ENCODE results near the gene PBX4.

PBX4 gene

GRCh38 chr19:19517235-19517619, 101.3 kb downstream of the PBX4 start (continued):
- TF ChIP-seq ZBTB11 (tag by site-specific recombination; conservative IDR thresholded peaks at IDR 0.05; ENCODE audit: low read depth) (no peak), ZNF311 (tag by site-specific recombination; IDR thresholded peaks at IDR 0.05; ENCODE audit: borderline replicate concordance) (no peak), ZNF354C (tag by site-specific recombination; IDR thresholded peaks at IDR 0.05; ENCODE audit: borderline replicate concordance, low read depth) (no peak)

- Histone ChIP-seq H3K4me3 (ENCODE audit: low read depth, low read length) (peak within 1 kb of the TSS; percentile 83), H3K27ac (ENCODE audit: extremely low read depth, low read depth, low read length) (peak within 1 kb of the TSS; percentile 33; the same call in 1 of the 2 replicates), H3K9me3 (ENCODE audit: control insufficient read depth, insufficient read depth, low read depth, low read length) (no peaks in the 10 kb centered on the region), H3K36me3 (ENCODE audit: control insufficient read depth in 2 of 2, insufficient read depth in 1 of 2, low read length in 2 of 2) (peaks cover 15 to 27% of the 10 kb centered on the region in 2 experiments; a peak in 2 of 3 replicates), H3K4me1 (ENCODE audit: control insufficient read depth, insufficient read depth, low read length) (no peaks in the 10 kb centered on the region)
- ChIA-PET POLR2A (interaction anchor here (0.7 to 2.4 kb wide), 6 partner anchors 9 to 325 kb away, joined by 3 to 6 read pairs (median 3); partner anchors contain the start of genes GATAD2A and YJEFN3), CTCF (interaction anchor here (0.7 to 1.2 kb wide), 5 partner anchors 27 to 332 kb away, joined by 3 to 4 read pairs (median 3); no protein-coding TSS in a partner anchor)
- TF ChIP-seq CTCF (tag by site-specific recombination; IDR thresholded peaks at IDR 0.05) (no peak), ZBTB20 (tag by site-specific recombination; IDR thresholded peaks at IDR 0.05) (peak; percentile 71), ZNF843 (tag by site-specific recombination; IDR thresholded peaks at IDR 0.05) (peak; percentile 20; the same call in 1 of the 2 replicates), ZNF146 (tag by site-specific recombination; IDR thresholded peaks at IDR 0.05) (no peak), ZNF184 (tag by site-specific recombination; IDR thresholded peaks at IDR 0.05) (no peak), ZFP41 (tag by site-specific recombination; IDR thresholded peaks at IDR 0.05; ENCODE audit: borderline replicate concordance) (no peak), ZNF157 (tag by site-specific recombination; IDR thresholded peaks at IDR 0.05) (no peak), KLF9 (tag by site-specific recombination; IDR thresholded peaks at IDR 0.05; ENCODE audit: low read depth) (peak; percentile 28; the same call in 1 of the 2 replicates), ZNF211 (tag by site-specific recombination; IDR thresholded peaks at IDR 0.05; ENCODE audit: low read depth) (no peak), ZNF791 (tag by site-specific recombination; IDR thresholded peaks at IDR 0.05) (no peak), ZNF837 (tag by site-specific recombination; IDR thresholded peaks at IDR 0.05) (no peak), ZNF426 (tag by site-specific recombination; IDR thresholded peaks at IDR 0.05) (no peak), ZNF549 (tag by site-specific recombination; IDR thresholded peaks at IDR 0.05) (no peak), ZNF23 (tag by site-specific recombination; IDR thresholded peaks at IDR 0.05; ENCODE audit: borderline replicate concordance) (no peak), ZNF433 (tag by site-specific recombination; IDR thresholded peaks at IDR 0.05; ENCODE audit: low read depth) (no peak), ZBTB44 (tag by site-specific recombination; IDR thresholded peaks at IDR 0.05) (no peak), ZNF121 (tag by site-specific recombination; IDR thresholded peaks at IDR 0.05) (no peak), ZNF707 (tag by site-specific recombination; IDR thresholded peaks at IDR 0.05) (no peak), PBX3 (CRISPR knock-in tag; IDR thresholded peaks at IDR 0.05) (peak; percentile 41; the same call in 1 of the 2 replicates), ZNF266 (tag by site-specific recombination; IDR thresholded peaks at IDR 0.05; ENCODE audit: low read depth) (no peak), ZFHX2 (tag by site-specific recombination; conservative IDR thresholded peaks at IDR 0.05) (no peak), ZNF302 (tag by site-specific recombination; IDR thresholded peaks at IDR 0.05; ENCODE audit: low read depth) (no peak)
These were observed 102.6 kb downstream of the PBX4 start, which contains the start of gene NDUFA13 for GRCh38 chr19:19515642-19516519. Gene NDUFA13 (plus strand): TSS chr19:19516225. CDS start chr19:19516239, 14 bp downstream.
